ENCODE measurements around the gene ANKRD12. TPM values are rescaled to one million over a fixed set of nuclear protein-coding genes. Genes with fewer than 3 reads are reported as not detected.

ANKRD12 gene
- polyA plus RNA-seq, 1 donor from 2014 or later, result 32.3 TPM

DNA sequence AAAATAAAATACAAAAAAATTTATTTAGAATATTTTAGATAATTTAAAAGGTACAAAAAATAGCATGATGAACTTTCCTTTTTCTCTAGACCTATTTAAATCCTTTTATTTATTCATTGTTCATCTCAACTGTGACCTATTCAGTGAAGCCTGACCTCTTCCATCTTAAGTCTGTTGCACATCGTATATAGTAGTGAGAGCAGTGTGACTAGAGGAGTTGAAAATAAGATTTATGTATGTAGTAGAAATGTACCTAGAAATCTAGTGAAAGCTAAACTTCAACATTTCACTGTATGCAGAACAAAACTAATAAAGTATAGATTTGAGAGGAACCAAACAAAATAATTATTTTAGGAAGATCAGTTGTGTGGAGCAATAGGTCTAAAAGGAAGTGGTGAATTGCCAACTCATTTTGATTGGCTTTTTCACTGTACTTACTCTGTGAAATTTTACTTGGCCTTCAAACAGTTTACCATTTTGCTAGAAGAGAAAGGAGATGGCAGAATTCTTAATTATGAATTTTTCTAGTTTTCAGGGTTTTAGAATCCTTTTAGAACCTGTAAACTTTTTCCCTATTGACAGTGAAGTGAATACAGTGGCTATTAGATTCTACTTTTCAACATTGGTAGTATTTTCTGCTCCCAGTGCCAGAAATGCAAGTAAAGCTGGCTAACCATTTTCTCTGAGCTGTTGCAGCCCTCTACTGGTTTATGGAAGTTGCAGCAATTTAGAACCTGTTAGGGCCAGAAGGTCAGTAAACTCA, 11.0 kb downstream of the ANKRD12 start:
- H3K27me3 ChIP-seq (ENCODE audit: insufficient read depth, low read depth, low read length), result no peaks in the 10 kb centered on the region
- no peaks in the 10 kb centered on the region for H3K9me2 ChIP-seq (ENCODE audit: insufficient read depth, low read length)
- no peaks in the 10 kb centered on the region for H3K9me3 ChIP-seq (ENCODE audit: low read length)
- H2AFZ ChIP-seq (ENCODE audit: low read depth, low read length), result no peak overlapping the region
- H3K9ac ChIP-seq (ENCODE audit: low read length), result no peak overlapping the region
- no peak overlapping the region for H3K4me3 ChIP-seq (ENCODE audit: low read length)
- peaks cover 4% of the 10 kb centered on the region for H4K20me1 ChIP-seq (ENCODE audit: insufficient read depth)
- H3K79me2 ChIP-seq (replicated peaks; ENCODE audit: insufficient read depth, low read length), result peaks cover 81% of the 10 kb centered on the region
- TF ChIP-seq SMC3 (conservative IDR thresholded peaks at IDR 0.05; ENCODE audit: poor library complexity) (peak; percentile 69), EZH2 (IDR thresholded peaks at IDR 0.05; ENCODE audit: borderline replicate concordance, insufficient read depth, low read length, poor library complexity, severe bottlenecking) (no peak), CTCF (IDR thresholded peaks at IDR 0.05; ENCODE audit: poor library complexity, severe bottlenecking) (peak; percentile 73), RAD21 (conservative IDR thresholded peaks at IDR 0.05) (peak; percentile 75), TAF1 (IDR thresholded peaks at IDR 0.05; ENCODE audit: low read depth) (no peak)
- H3F3A ChIP-seq (ENCODE audit: insufficient read depth, low read length, poor library complexity, severe bottlenecking), result no peaks in the 10 kb centered on the region
- H3K36me3 ChIP-seq (ENCODE audit: insufficient read depth, low read length), result no peaks in the 10 kb centered on the region
- H3K27ac ChIP-seq (ENCODE audit: low read length), result no peak overlapping the region
- H3K4me2 ChIP-seq (ENCODE audit: low read length), result no peak overlapping the region

DNA sequence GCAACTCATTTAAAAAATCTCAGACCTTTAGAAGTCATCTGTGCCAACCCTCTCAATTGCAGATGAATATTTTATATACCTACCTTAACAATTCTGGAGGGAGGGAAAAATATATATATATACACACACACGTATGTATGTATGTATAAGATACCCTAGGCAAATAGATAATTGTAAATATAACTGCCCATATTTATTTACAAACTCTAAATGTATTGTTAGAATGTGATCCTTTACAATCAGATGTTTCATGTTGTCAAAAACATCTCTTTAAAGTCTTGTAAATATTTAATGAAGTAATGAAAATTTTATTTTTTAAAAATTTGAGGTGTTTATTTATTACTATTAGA, 11.6 kb downstream of the ANKRD12 start:
- no peak for TF ChIP-seq MXI1 (conservative IDR thresholded peaks at IDR 0.05; ENCODE audit: poor library complexity, severe bottlenecking)
- no peak for TF ChIP-seq RAD21 (conservative IDR thresholded peaks at IDR 0.05)
- no peak for TF ChIP-seq EP300 (conservative IDR thresholded peaks at IDR 0.05; ENCODE audit: poor library complexity, severe bottlenecking)
- no peak for TF ChIP-seq EZH2 (IDR thresholded peaks at IDR 0.05; ENCODE audit: borderline replicate concordance, insufficient read depth, low read length, poor library complexity, severe bottlenecking)
- no peak for TF ChIP-seq TAF1 (IDR thresholded peaks at IDR 0.05; ENCODE audit: low read depth)
- TF ChIP-seq POLR2AphosphoS5 (IDR thresholded peaks at IDR 0.05), result no peak
- TF ChIP-seq REST (IDR thresholded peaks at IDR 0.05; ENCODE audit: borderline replicate concordance), result no peak
- TF ChIP-seq SMC3 (conservative IDR thresholded peaks at IDR 0.05; ENCODE audit: poor library complexity), result no peak
- no peak for TF ChIP-seq CTCF (IDR thresholded peaks at IDR 0.05; ENCODE audit: poor library complexity, severe bottlenecking)
- Histone ChIP-seq H3K4me3 (ENCODE audit: low read length) (no peak overlapping the region), H4K20me1 (ENCODE audit: insufficient read depth) (peaks cover 4% of the 10 kb centered on the region), H3K9ac (ENCODE audit: low read length) (no peak overlapping the region), H3F3A (ENCODE audit: insufficient read depth, low read length, poor library complexity, severe bottlenecking) (no peaks in the 10 kb centered on the region), H3K36me3 (ENCODE audit: insufficient read depth, low read length) (no peaks in the 10 kb centered on the region), H3K9me2 (ENCODE audit: insufficient read depth, low read length) (no peaks in the 10 kb centered on the region), H3K27me3 (ENCODE audit: insufficient read depth, low read depth, low read length) (no peaks in the 10 kb centered on the region), H3K9me3 (ENCODE audit: low read length) (no peaks in the 10 kb centered on the region), H3K4me2 (ENCODE audit: low read length) (no peak overlapping the region), H2AFZ (ENCODE audit: low read depth, low read length) (no peak overlapping the region), H3K79me2 (replicated peaks; ENCODE audit: insufficient read depth, low read length) (peaks cover 82% of the 10 kb centered on the region), H3K27ac (ENCODE audit: low read length) (no peak overlapping the region)

Measured in neural cell (in vitro differentiated cells).